Mammary epithelial cell (primary cell): ENCODE data around the gene HIBCH.

ENCODE experiments used
- EZH2 ChIP-seq: IDR thresholded peaks from 2 replicates; pipeline ENCODE4 v1.6.1; 2012; ENCODE audit warnings: low read length, inconsistent platforms, borderline replicate concordance
- TF ChIP-seq, protein P1 (sequence below), 2 donors: IDR thresholded peaks in 1 of 2; conservative IDR thresholded peaks in 1 of 2; 2 replicates each; pipeline ENCODE4 v1.5.1; 2011 to 2012; ENCODE audit warnings: inconsistent platforms in 2 of 2, low read length in 2 of 2, mild to moderate bottlenecking in 2 of 2, control low read depth in 1 of 2, low read depth in 1 of 2; ENCODE audit not compliant: insufficient read depth in 1 of 2; ENCODE audit errors: extremely low read depth in 1 of 2

DNA sequence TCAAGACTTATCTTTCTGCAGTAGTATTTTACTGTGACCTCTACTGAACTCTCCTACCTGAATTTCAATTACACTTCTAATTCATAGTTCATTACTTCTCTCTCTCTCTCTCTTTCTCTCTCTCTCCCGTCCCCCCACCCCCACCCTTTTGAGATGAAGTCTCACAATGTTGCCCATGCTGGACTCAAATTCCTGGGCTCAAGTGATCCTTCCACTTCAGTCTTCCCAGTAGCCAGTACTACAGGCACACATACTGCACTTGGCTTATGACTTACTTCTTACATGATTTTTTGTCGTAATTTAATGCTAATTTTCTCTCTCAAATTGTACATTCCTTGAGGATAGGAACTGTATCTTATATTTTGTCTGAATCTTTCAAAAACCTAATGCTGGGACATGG lies 6.0 kb upstream of the HIBCH start:
- TF ChIP-seq, protein P1, sequence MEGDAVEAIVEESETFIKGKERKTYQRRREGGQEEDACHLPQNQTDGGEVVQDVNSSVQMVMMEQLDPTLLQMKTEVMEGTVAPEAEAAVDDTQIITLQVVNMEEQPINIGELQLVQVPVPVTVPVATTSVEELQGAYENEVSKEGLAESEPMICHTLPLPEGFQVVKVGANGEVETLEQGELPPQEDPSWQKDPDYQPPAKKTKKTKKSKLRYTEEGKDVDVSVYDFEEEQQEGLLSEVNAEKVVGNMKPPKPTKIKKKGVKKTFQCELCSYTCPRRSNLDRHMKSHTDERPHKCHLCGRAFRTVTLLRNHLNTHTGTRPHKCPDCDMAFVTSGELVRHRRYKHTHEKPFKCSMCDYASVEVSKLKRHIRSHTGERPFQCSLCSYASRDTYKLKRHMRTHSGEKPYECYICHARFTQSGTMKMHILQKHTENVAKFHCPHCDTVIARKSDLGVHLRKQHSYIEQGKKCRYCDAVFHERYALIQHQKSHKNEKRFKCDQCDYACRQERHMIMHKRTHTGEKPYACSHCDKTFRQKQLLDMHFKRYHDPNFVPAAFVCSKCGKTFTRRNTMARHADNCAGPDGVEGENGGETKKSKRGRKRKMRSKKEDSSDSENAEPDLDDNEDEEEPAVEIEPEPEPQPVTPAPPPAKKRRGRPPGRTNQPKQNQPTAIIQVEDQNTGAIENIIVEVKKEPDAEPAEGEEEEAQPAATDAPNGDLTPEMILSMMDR (conservative IDR thresholded peaks at IDR 0.05 in 1 of 2, IDR thresholded peaks at IDR 0.05 in 1 of 2; ENCODE audit: extremely low read depth in 1 of 2, insufficient read depth in 1 of 2, low read depth in 1 of 2, low read length in 2 of 2): no peak
- no peak for TF ChIP-seq EZH2
